ENCODE results near the gene TTC27. TPM values are rescaled to one million over a fixed set of nuclear protein-coding genes. Genes with fewer than 3 reads are reported as not detected.

TTC27 gene
- total and polyA plus RNA-seq, 8 donors: 3.4 to 13.3 (median 9.9) TPM

GRCh38 chr2:32711219-32711618 is 83.4 kb downstream of the TTC27 start:
- FAIRE-seq (no peak), DNase-seq (no peak), ATAC-seq (peak; percentile 38 to 65 (median 60))
- 44 to 46% methylated on average over 4 of the region's 4 CpGs for WGBS, 2 donors
- H3K27me3 ChIP-seq: no peaks in the 10 kb centered on the region
- TF ChIP-seq CTCF (IDR thresholded peaks at IDR 0.05): no peak
- H3K9me3 ChIP-seq: no peaks in the 10 kb centered on the region
- no peaks in the 10 kb centered on the region for H3K36me3 ChIP-seq
- H3K27ac ChIP-seq: peak overlapping the region in 2 of 4 donors; percentile 13 to 44
- no peak overlapping the region for H3K4me3 ChIP-seq
- intact Hi-C loops (cut with DNase I): no loop called here
- H3K4me1 ChIP-seq: peaks cover 9 to 14% (median 12%) of the 10 kb centered on the region in 3 donors

- ATAC-seq: peak; percentile 45 to 79 (median 64)
Measured at GRCh38 chr2:32711908-32712501, 84.2 kb downstream of the TTC27 start.

GRCh38 chr2:32712870-32713269 is 85.0 kb downstream of the TTC27 start:
- ATAC-seq: peak; percentile 73 to 80 (median 76)
- Histone ChIP-seq H3K27me3 (no peaks in the 10 kb centered on the region), H3K27ac (no peak overlapping the region), H3K36me3 (no peaks in the 10 kb centered on the region), H3K4me3 (no peak overlapping the region), H3K4me1 (peaks cover 9 to 14% (median 12%) of the 10 kb centered on the region in 3 donors), H3K9me3 (no peaks in the 10 kb centered on the region)
- no peak for TF ChIP-seq CTCF (IDR thresholded peaks at IDR 0.05)
- 82 to 95% methylated on average over 2 of the region's 2 CpGs for WGBS, 2 donors
- DNase-seq: peak in 1 of 6 donors; percentile 9
- FAIRE-seq: no peak
- intact Hi-C loops (cut with DNase I): no loop called here

More at GRCh38 chr2:32711908-32712501, 84.2 kb downstream of the TTC27 start:
- no peaks in the 10 kb centered on the region for H3K9me3 ChIP-seq
- 7 to 18% methylated on average over 4 of the region's 4 CpGs for WGBS, 2 donors
- peak overlapping the region in 2 of 4 donors; percentile 13 to 44 for H3K27ac ChIP-seq
- TF ChIP-seq CTCF (IDR thresholded peaks at IDR 0.05): no peak
- DNase-seq (no peak), FAIRE-seq (no peak)
- no peaks in the 10 kb centered on the region for H3K36me3 ChIP-seq
- H3K4me3 ChIP-seq: no peak overlapping the region
- H3K27me3 ChIP-seq: no peaks in the 10 kb centered on the region
- intact Hi-C loops (cut with DNase I): no loop called here
- peaks cover 9 to 14% (median 12%) of the 10 kb centered on the region in 3 donors for H3K4me1 ChIP-seq

GRCh38 chr2:32714521-32714920 is 86.7 kb downstream of the TTC27 start:
- H3K4me1 ChIP-seq: peaks cover 9 to 14% (median 12%) of the 10 kb centered on the region in 3 donors
- FAIRE-seq (no peak), ATAC-seq (no peak), DNase-seq (no peak)
- no peak overlapping the region for H3K4me3 ChIP-seq
- no peak overlapping the region for H3K27ac ChIP-seq
- 94 to 98% methylated on average over 1 of the region's 1 CpG for WGBS, 2 donors
- TF ChIP-seq CTCF (IDR thresholded peaks at IDR 0.05): no peak
- H3K9me3 ChIP-seq: no peaks in the 10 kb centered on the region
- no peaks in the 10 kb centered on the region for H3K27me3 ChIP-seq
- intact Hi-C loops (cut with DNase I): no loop called here
- H3K36me3 ChIP-seq: no peaks in the 10 kb centered on the region

GRCh38 chr2:32715391-32715841 is 87.6 kb downstream of the TTC27 start:
- H3K27me3 ChIP-seq: no peaks in the 10 kb centered on the region
- H3K4me3 ChIP-seq: no peak overlapping the region
- ATAC-seq (peak in 1 of 4 donors; percentile 13), DNase-seq (no peak), FAIRE-seq (no peak)
- TF ChIP-seq CTCF (IDR thresholded peaks at IDR 0.05): no peak
- H3K4me1 ChIP-seq: peaks cover 9 to 14% (median 12%) of the 10 kb centered on the region in 3 donors
- intact Hi-C loops (cut with DNase I): no loop called here
- 53 to 59% methylated on average over 4 of the region's 4 CpGs for WGBS, 2 donors
- H3K36me3 ChIP-seq: no peaks in the 10 kb centered on the region
- H3K27ac ChIP-seq: no peak overlapping the region
- no peaks in the 10 kb centered on the region for H3K9me3 ChIP-seq

Measured in pancreas (tissue), 10 donors.